Progenitor cell of endocrine pancreas (in vitro differentiated cells): ENCODE measurements around the gene GPR35. TPM values are rescaled to one million over a fixed set of nuclear protein-coding genes. Genes with fewer than 3 reads are reported as not detected.
"Not testable (repeated sequence)": the region's sequence is repeated elsewhere in the genome, so short reads cannot be mapped to it uniquely, and the experiment has no call there.

ENCODE experiments used
- DNase-seq: peaks from one replicate; pipeline ENCODE4 v3.0.0; 2021; ENCODE audit warnings: low spot score; ENCODE audit not compliant: unreplicated experiment
- H3K27ac Mint-ChIP-seq: 2 replicates; pipeline ENCODE4 v1.8.0; 2021; ENCODE audit warnings: mild to moderate bottlenecking, moderate library complexity, mixed read lengths
- H3K27me3 Mint-ChIP-seq: 2 replicates; pipeline ENCODE4 v1.8.0; 2021; ENCODE audit warnings: mixed read lengths
- H3K36me3 Mint-ChIP-seq: 2 replicates; pipeline ENCODE4 v1.8.0; 2022; ENCODE audit warnings: mixed read lengths; ENCODE audit not compliant: insufficient read depth
- H3K4me1 Mint-ChIP-seq: 2 replicates; pipeline ENCODE4 v1.8.0; 2021; ENCODE audit warnings: low read depth, mixed read lengths
- H3K4me3 Mint-ChIP-seq: 2 replicates; pipeline ENCODE4 v1.8.0; 2021; ENCODE audit warnings: low read depth, mild to moderate bottlenecking, moderate library complexity, mixed read lengths
- H3K9me3 Mint-ChIP-seq: 2 replicates; pipeline ENCODE4 v1.8.0; 2021; ENCODE audit warnings: low read depth, mixed read lengths
- CTCF ChIP-seq: fragments of 200-600 bp; sonication (generic); IDR thresholded peaks from one replicate; pipeline ENCODE4 v1.5.0; 2021; ENCODE audit warnings: antibody characterized with exemption, mild to moderate bottlenecking; ENCODE audit not compliant: unreplicated experiment
- total RNA-seq: library from RNA; stranded (reverse); gene quantifications from 2 replicates; pipeline ENCODE4 v1.2.1, GENCODE V29; 2021

Gene GPR35
- total RNA-seq, 1 donor from 2014 or later = 6.5 TPM

GRCh38 chr2:240615396-240615795 lies 9.9 kb upstream of the GPR35 start:
- Mint-ChIP-seq H3K36me3 (peaks cover 22% of the 10 kb centered on the region), H3K27ac (no peak overlapping the region), H3K4me3 (no peak overlapping the region), H3K4me1 (no peaks in the 10 kb centered on the region), H3K9me3 (peaks cover 14% of the 10 kb centered on the region), H3K27me3 (no peaks in the 10 kb centered on the region)
- TF ChIP-seq CTCF = no peak
- no peak for DNase-seq

GRCh38 chr2:240615820-240616547 lies 9.3 kb upstream of the GPR35 start:
- TF ChIP-seq CTCF = no peak
- Mint-ChIP-seq H3K4me3 (no peak overlapping the region), H3K9me3 (peaks cover 14% of the 10 kb centered on the region), H3K4me1 (no peaks in the 10 kb centered on the region), H3K27ac (no peak overlapping the region), H3K36me3 (peaks cover 22% of the 10 kb centered on the region), H3K27me3 (no peaks in the 10 kb centered on the region)
- no peak for DNase-seq

GRCh38 chr2:240616860-240617666 lies 8.2 kb upstream of the GPR35 start:
- not testable (repeated sequence) for DNase-seq, H3K4me3 Mint-ChIP-seq, H3K27ac Mint-ChIP-seq, H3K27me3 Mint-ChIP-seq, H3K4me1 Mint-ChIP-seq
- peaks cover 15% of the 10 kb centered on the region for H3K36me3 Mint-ChIP-seq
- H3K9me3 Mint-ChIP-seq = peaks cover 14% of the 10 kb centered on the region

GRCh38 chr2:240618776-240619175 lies 6.5 kb upstream of the GPR35 start:
- no peak overlapping the region for H3K27ac Mint-ChIP-seq
- peaks cover 14% of the 10 kb centered on the region for H3K9me3 Mint-ChIP-seq
- DNase-seq = no peak
- no peak overlapping the region for H3K4me3 Mint-ChIP-seq
- peaks cover 18% of the 10 kb centered on the region for H3K36me3 Mint-ChIP-seq
- H3K27me3 Mint-ChIP-seq = no peaks in the 10 kb centered on the region
- H3K4me1 Mint-ChIP-seq = no peaks in the 10 kb centered on the region
- no peak for TF ChIP-seq CTCF

- peaks cover 14% of the 10 kb centered on the region for H3K9me3 Mint-ChIP-seq
- no peaks in the 10 kb centered on the region for H3K4me1 Mint-ChIP-seq
- TF ChIP-seq CTCF = no peak
- peaks cover 18% of the 10 kb centered on the region for H3K36me3 Mint-ChIP-seq
- H3K4me3 Mint-ChIP-seq = no peak overlapping the region
- no peak overlapping the region for H3K27ac Mint-ChIP-seq
- no peaks in the 10 kb centered on the region for H3K27me3 Mint-ChIP-seq
- DNase-seq = no peak
Observed at GRCh38 chr2:240619506-240620148, 5.7 kb upstream of the GPR35 start.
